DND-41 (cell line): Measurements from ENCODE around the gene MRPS10.
A peak's percentile ranks its signal among the peaks of the same experiment; 100 is the strongest.

ENCODE experiments used
- EZH2 ChIP-seq: IDR thresholded peaks from 3 replicates; pipeline ENCODE4 v1.6.1; 2012; ENCODE audit warnings: borderline replicate concordance, low read depth, mild to moderate bottlenecking, moderate library complexity, low read length, inconsistent platforms; ENCODE audit not compliant: severe bottlenecking
- TF ChIP-seq, protein P1 (sequence below): IDR thresholded peaks from 2 replicates; pipeline ENCODE4 v1.5.1; 2012; ENCODE audit warnings: borderline replicate concordance, low read length, moderate library complexity, mild to moderate bottlenecking; ENCODE audit not compliant: poor library complexity, severe bottlenecking; ENCODE audit errors: extremely low read depth

DNA sequence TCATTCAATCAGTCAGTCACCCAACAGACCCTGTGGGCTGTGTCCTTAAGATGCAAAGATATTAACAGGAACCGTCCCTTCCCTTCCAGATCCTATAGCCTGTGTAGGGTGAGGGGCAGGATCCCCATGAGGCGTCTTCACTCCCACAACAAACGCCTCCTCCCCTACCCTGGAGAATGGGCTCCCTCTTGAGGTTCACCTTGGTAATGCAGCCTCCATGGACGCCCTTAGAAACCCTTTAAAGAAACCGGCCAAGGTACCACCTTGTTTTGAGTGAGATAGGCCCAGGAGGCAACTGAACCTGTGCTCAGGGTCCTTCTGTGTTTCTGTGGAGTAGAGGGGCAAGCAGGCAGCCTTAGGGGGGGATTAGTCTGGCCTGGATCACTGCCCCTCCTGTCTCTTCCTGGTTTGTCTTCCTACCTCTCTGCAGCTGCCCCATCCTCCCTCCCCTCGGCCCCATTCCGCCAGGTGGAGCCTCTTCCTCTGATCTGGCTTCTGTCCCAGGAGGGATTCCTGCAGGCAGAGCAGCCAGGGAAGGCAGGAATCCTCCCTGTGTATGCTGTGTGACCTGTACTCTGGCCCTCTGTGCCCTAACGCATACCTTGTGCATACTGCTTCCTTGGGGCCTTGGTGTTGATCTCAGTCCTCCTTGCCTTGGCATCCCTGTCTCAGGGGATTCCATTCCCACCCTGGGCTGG is 51.1 kb downstream of the MRPS10 start:
- TF ChIP-seq, protein P1, sequence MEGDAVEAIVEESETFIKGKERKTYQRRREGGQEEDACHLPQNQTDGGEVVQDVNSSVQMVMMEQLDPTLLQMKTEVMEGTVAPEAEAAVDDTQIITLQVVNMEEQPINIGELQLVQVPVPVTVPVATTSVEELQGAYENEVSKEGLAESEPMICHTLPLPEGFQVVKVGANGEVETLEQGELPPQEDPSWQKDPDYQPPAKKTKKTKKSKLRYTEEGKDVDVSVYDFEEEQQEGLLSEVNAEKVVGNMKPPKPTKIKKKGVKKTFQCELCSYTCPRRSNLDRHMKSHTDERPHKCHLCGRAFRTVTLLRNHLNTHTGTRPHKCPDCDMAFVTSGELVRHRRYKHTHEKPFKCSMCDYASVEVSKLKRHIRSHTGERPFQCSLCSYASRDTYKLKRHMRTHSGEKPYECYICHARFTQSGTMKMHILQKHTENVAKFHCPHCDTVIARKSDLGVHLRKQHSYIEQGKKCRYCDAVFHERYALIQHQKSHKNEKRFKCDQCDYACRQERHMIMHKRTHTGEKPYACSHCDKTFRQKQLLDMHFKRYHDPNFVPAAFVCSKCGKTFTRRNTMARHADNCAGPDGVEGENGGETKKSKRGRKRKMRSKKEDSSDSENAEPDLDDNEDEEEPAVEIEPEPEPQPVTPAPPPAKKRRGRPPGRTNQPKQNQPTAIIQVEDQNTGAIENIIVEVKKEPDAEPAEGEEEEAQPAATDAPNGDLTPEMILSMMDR: peak; percentile 99
- no peak for TF ChIP-seq EZH2
